ENCODE measurements around the gene AP1G2. TPM values are rescaled to one million over a fixed set of nuclear protein-coding genes. Genes with fewer than 3 reads are reported as not detected.

The AP1G2 gene
- total and polyA plus RNA-seq, 5 donors from 2014 or later: 56.1 to 329 (median 84.4) TPM

GRCh38 chr14:23550131-23550811 lies 17.3 kb downstream of the AP1G2 start:
- peaks cover 17% of the 10 kb centered on the region for H3K4me1 ChIP-seq (ENCODE audit: control insufficient read depth, insufficient read depth, low read length, poor library complexity, severe bottlenecking)
- Mint-ChIP-seq H3K9me3 (no peaks in the 10 kb centered on the region), H3K27me3 (peaks cover 8% of the 10 kb centered on the region), H3K4me3 (no peak overlapping the region), H3K4me1 (peaks cover 0 to 14% (median 4%) of the 10 kb centered on the region in 4 donors), H3K27ac (no peak overlapping the region), H3K36me3 (no peaks in the 10 kb centered on the region)
- no peak overlapping the region for H3K27ac ChIP-seq (ENCODE audit: insufficient read depth, low read length, poor library complexity, severe bottlenecking)
- H3K4me3 ChIP-seq (ENCODE audit: low read depth, low read length): no peak overlapping the region
- DNase-seq (no peak), ATAC-seq (ENCODE audit: low read depth in 2 of 2) (no peak)
- H3K36me3 ChIP-seq (ENCODE audit: control insufficient read depth, insufficient read depth, low read length): no peaks in the 10 kb centered on the region
- H3K9me3 ChIP-seq (ENCODE audit: control insufficient read depth in 2 of 2, low read length in 2 of 2): no peaks in the 10 kb centered on the region
- peaks cover 11% of the 10 kb centered on the region for H3K27me3 ChIP-seq (ENCODE audit: control insufficient read depth, insufficient read depth, low read length)

- H3K4me1 ChIP-seq (ENCODE audit: control insufficient read depth, insufficient read depth, low read length, poor library complexity, severe bottlenecking): peaks cover 16% of the 10 kb centered on the region
- H3K4me3 Mint-ChIP-seq: no peak overlapping the region
- peaks cover 11% of the 10 kb centered on the region for H3K27me3 ChIP-seq (ENCODE audit: control insufficient read depth, insufficient read depth, low read length)
- no peak overlapping the region for H3K27ac ChIP-seq (ENCODE audit: insufficient read depth, low read length, poor library complexity, severe bottlenecking)
- peaks cover 13% of the 10 kb centered on the region for H3K27me3 Mint-ChIP-seq
- no peaks in the 10 kb centered on the region for H3K9me3 ChIP-seq (ENCODE audit: control insufficient read depth in 2 of 2, low read length in 2 of 2)
- no peak for ATAC-seq (ENCODE audit: low read depth in 2 of 2)
- no peak for DNase-seq
- H3K4me1 Mint-ChIP-seq: peaks cover 0 to 10% (median 4%) of the 10 kb centered on the region in 4 donors
- H3K36me3 Mint-ChIP-seq: no peaks in the 10 kb centered on the region
- no peak overlapping the region for H3K27ac Mint-ChIP-seq
- H3K9me3 Mint-ChIP-seq: no peaks in the 10 kb centered on the region
- no peak overlapping the region for H3K4me3 ChIP-seq (ENCODE audit: low read depth, low read length)
- H3K36me3 ChIP-seq (ENCODE audit: control insufficient read depth, insufficient read depth, low read length): no peaks in the 10 kb centered on the region
Measured at GRCh38 chr14:23548351-23549318, 19.0 kb downstream of the AP1G2 start.

GRCh38 chr14:23547924-23548323 lies 19.7 kb downstream of the AP1G2 start:
- Mint-ChIP-seq H3K27me3 (peaks cover 13% of the 10 kb centered on the region), H3K27ac (no peak overlapping the region), H3K4me1 (peaks cover 0 to 10% (median 4%) of the 10 kb centered on the region in 4 donors), H3K4me3 (no peak overlapping the region), H3K9me3 (no peaks in the 10 kb centered on the region), H3K36me3 (no peaks in the 10 kb centered on the region)
- Histone ChIP-seq H3K4me1 (ENCODE audit: control insufficient read depth, insufficient read depth, low read length, poor library complexity, severe bottlenecking) (peaks cover 16% of the 10 kb centered on the region), H3K36me3 (ENCODE audit: control insufficient read depth, insufficient read depth, low read length) (no peaks in the 10 kb centered on the region), H3K27ac (ENCODE audit: insufficient read depth, low read length, poor library complexity, severe bottlenecking) (no peak overlapping the region), H3K27me3 (ENCODE audit: control insufficient read depth, insufficient read depth, low read length) (peaks cover 11% of the 10 kb centered on the region), H3K9me3 (ENCODE audit: control insufficient read depth in 2 of 2, low read length in 2 of 2) (no peaks in the 10 kb centered on the region), H3K4me3 (ENCODE audit: low read depth, low read length) (no peak overlapping the region)
- DNase-seq (no peak), ATAC-seq (ENCODE audit: low read depth in 2 of 2) (no peak)

- DNase-seq (no peak), ATAC-seq (ENCODE audit: low read depth in 2 of 2) (no peak)
- Mint-ChIP-seq H3K4me3 (no peak overlapping the region), H3K36me3 (no peaks in the 10 kb centered on the region), H3K9me3 (no peaks in the 10 kb centered on the region), H3K4me1 (peaks cover 0 to 3% (median under 1%) of the 10 kb centered on the region in 4 donors), H3K27ac (no peak overlapping the region), H3K27me3 (peaks cover 14% of the 10 kb centered on the region)
- peaks cover 11% of the 10 kb centered on the region for H3K27me3 ChIP-seq (ENCODE audit: control insufficient read depth, insufficient read depth, low read length)
- H3K4me1 ChIP-seq (ENCODE audit: control insufficient read depth, insufficient read depth, low read length, poor library complexity, severe bottlenecking): peaks cover 10% of the 10 kb centered on the region
- no peak overlapping the region for H3K4me3 ChIP-seq (ENCODE audit: low read depth, low read length)
- H3K9me3 ChIP-seq (ENCODE audit: control insufficient read depth in 2 of 2, low read length in 2 of 2): no peaks in the 10 kb centered on the region
- H3K36me3 ChIP-seq (ENCODE audit: control insufficient read depth, insufficient read depth, low read length): no peaks in the 10 kb centered on the region
- no peak overlapping the region for H3K27ac ChIP-seq (ENCODE audit: insufficient read depth, low read length, poor library complexity, severe bottlenecking)
Measured at GRCh38 chr14:23546450-23547035, 21.0 kb downstream of the AP1G2 start.

- Mint-ChIP-seq H3K36me3 (no peaks in the 10 kb centered on the region), H3K27ac (no peak overlapping the region), H3K9me3 (no peaks in the 10 kb centered on the region), H3K4me3 (no peak overlapping the region), H3K27me3 (peaks cover 9% of the 10 kb centered on the region), H3K4me1 (no peaks in the 10 kb centered on the region)
- H3K27me3 ChIP-seq (ENCODE audit: control insufficient read depth, insufficient read depth, low read length): peaks cover 11% of the 10 kb centered on the region
- no peak for DNase-seq
- H3K4me3 ChIP-seq (ENCODE audit: low read depth, low read length): no peak overlapping the region
- no peaks in the 10 kb centered on the region for H3K9me3 ChIP-seq (ENCODE audit: control insufficient read depth in 2 of 2, low read length in 2 of 2)
- no peak overlapping the region for H3K27ac ChIP-seq (ENCODE audit: insufficient read depth, low read length, poor library complexity, severe bottlenecking)
- peaks cover 3% of the 10 kb centered on the region for H3K4me1 ChIP-seq (ENCODE audit: control insufficient read depth, insufficient read depth, low read length, poor library complexity, severe bottlenecking)
- H3K36me3 ChIP-seq (ENCODE audit: control insufficient read depth, insufficient read depth, low read length): no peaks in the 10 kb centered on the region
- no peak for ATAC-seq (ENCODE audit: low read depth in 2 of 2)
Measured at GRCh38 chr14:23545740-23546365, 21.7 kb downstream of the AP1G2 start.

GRCh38 chr14:23544511-23545447 lies 22.8 kb downstream of the AP1G2 start:
- Mint-ChIP-seq H3K36me3 (no peaks in the 10 kb centered on the region), H3K27me3 (peaks cover 9% of the 10 kb centered on the region), H3K4me3 (no peak overlapping the region), H3K4me1 (no peaks in the 10 kb centered on the region), H3K9me3 (no peaks in the 10 kb centered on the region), H3K27ac (no peak overlapping the region)
- Histone ChIP-seq H3K27me3 (ENCODE audit: control insufficient read depth, insufficient read depth, low read length) (peaks cover 5% of the 10 kb centered on the region), H3K4me1 (ENCODE audit: control insufficient read depth, insufficient read depth, low read length, poor library complexity, severe bottlenecking) (no peaks in the 10 kb centered on the region), H3K9me3 (ENCODE audit: control insufficient read depth in 2 of 2, low read length in 2 of 2) (no peaks in the 10 kb centered on the region), H3K27ac (ENCODE audit: insufficient read depth, low read length, poor library complexity, severe bottlenecking) (no peak overlapping the region), H3K36me3 (ENCODE audit: control insufficient read depth, insufficient read depth, low read length) (no peaks in the 10 kb centered on the region), H3K4me3 (ENCODE audit: low read depth, low read length) (no peak overlapping the region)
- no peak for ATAC-seq (ENCODE audit: low read depth in 2 of 2)
- no peak for DNase-seq

- Histone ChIP-seq H3K27me3 (ENCODE audit: control insufficient read depth, insufficient read depth, low read length) (no peaks in the 10 kb centered on the region), H3K9me3 (ENCODE audit: control insufficient read depth in 2 of 2, low read length in 2 of 2) (no peaks in the 10 kb centered on the region), H3K4me3 (ENCODE audit: low read depth, low read length) (no peak overlapping the region), H3K36me3 (ENCODE audit: control insufficient read depth, insufficient read depth, low read length) (no peaks in the 10 kb centered on the region), H3K27ac (ENCODE audit: insufficient read depth, low read length, poor library complexity, severe bottlenecking) (no peak overlapping the region), H3K4me1 (ENCODE audit: control insufficient read depth, insufficient read depth, low read length, poor library complexity, severe bottlenecking) (no peaks in the 10 kb centered on the region)
- DNase-seq (no peak), ATAC-seq (ENCODE audit: low read depth in 2 of 2) (no peak)
- H3K27ac Mint-ChIP-seq: no peak overlapping the region
- no peaks in the 10 kb centered on the region for H3K36me3 Mint-ChIP-seq
- H3K4me3 Mint-ChIP-seq: no peak overlapping the region
- peaks cover 0 to 1% (median 0%) of the 10 kb centered on the region in 7 donors for H3K9me3 Mint-ChIP-seq
- no peaks in the 10 kb centered on the region for H3K4me1 Mint-ChIP-seq
- H3K27me3 Mint-ChIP-seq: peaks cover 15% of the 10 kb centered on the region
Measured at GRCh38 chr14:23543403-23543802, 24.2 kb downstream of the AP1G2 start.

Measured in CD4-positive, CD25-positive, alpha-beta regulatory T cell (primary cell).